NCI-H446 (cell line): ENCODE measurements around the gene MAPK7.

Source experiments
- DNase-seq, 2 experiments: peaks; one replicate each; lab custom pipeline; 2025; lab: John Stamatoyannopoulos, UW

The MAPK7 gene

GRCh38 chr17:19381361-19381740 lies 3.1 kb downstream of the MAPK7 start:
- DNase-seq, result no peak

GRCh38 chr17:19381741-19382444 lies 3.6 kb downstream of the MAPK7 start:
- DNase-seq, result no peak

DNA sequence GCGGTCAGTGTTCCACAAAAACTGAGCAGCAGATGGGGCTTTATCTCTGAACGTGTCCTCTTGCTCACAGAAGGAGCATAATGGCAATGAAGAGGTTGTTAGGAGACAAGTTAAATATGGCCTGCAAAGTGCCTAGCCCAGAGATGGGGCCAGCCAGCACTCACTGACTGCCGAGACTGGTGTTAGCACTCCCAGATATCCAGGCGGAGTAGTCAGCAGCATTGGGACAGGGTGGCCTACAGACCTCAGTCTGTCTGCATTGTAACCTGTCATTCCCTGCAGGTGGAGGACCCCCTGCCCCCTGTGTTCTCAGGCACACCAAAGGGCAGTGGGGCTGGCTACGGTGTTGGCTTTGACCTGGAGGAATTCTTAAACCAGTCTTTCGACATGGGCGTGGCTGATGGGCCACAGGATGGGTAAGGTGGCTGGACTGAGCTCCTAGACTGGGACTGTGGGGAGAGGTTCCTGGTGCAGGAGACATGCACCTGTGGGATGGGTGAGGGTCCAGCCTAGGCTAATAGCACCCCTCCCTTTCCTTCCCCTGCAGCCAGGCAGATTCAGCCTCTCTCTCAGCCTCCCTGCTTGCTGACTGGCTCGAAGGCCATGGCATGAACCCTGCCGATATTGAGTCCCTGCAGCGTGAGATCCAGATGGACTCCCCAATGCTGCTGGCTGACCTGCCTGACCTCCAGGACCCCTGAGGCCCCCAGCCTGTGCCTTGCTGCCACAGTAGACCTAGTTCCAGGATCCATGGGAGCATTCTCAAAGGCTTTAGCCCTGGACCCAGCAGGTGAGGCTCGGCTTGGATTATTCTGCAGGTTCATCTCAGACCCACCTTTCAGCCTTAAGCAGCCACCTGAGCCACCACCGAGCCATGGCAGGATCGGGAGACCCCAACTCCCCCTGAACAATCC lies 4.5 kb downstream of the MAPK7 start:
- DNase-seq, result no peak

DNA sequence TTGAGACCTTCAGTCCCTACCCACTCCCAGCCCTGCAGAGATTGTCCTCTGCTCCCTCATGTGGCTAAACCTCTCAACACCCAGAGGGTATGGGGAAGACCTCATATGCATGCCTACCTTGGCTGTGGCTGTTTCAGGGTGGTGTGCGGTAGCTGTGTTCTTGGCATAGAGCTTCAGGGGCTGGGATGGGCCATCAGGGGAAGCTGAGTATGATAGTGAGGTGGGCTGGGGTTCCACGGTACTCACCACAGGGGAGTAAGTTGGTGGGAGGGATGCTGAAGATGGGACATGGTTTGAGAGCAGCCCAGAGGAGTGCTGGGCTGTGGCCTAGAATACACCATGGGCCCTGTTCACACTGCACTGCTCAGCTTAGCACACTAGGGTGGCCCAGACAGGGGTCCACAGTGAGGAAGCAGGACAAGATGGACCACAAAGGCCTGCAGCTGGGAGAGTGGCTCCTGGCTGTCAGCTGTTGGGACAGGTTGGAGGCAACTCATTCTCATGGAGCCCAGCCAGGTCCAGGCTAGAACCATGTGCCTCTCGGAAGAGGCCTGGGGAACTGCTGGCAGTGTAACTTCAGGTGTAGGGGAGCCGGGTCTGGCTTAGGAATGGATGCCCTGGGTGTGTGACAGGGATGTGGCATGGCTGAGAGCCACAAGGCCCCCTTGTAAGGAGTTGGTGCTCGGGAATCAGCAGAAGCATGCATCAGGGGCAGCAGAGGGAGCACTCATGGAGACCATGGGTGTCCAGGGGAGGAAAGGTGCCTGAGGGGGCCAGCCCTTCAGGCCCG lies 5.6 kb downstream of the MAPK7 start:
- DNase-seq, result peak in 1 of 2 experiments; percentile 31

GRCh38 chr17:19384723-19385391 lies 6.6 kb downstream of the MAPK7 start:
- DNase-seq, result peak; percentile 60 to 94

GRCh38 chr17:19385521-19385983 lies 7.3 kb downstream of the MAPK7 start:
- no peak for DNase-seq

DNA sequence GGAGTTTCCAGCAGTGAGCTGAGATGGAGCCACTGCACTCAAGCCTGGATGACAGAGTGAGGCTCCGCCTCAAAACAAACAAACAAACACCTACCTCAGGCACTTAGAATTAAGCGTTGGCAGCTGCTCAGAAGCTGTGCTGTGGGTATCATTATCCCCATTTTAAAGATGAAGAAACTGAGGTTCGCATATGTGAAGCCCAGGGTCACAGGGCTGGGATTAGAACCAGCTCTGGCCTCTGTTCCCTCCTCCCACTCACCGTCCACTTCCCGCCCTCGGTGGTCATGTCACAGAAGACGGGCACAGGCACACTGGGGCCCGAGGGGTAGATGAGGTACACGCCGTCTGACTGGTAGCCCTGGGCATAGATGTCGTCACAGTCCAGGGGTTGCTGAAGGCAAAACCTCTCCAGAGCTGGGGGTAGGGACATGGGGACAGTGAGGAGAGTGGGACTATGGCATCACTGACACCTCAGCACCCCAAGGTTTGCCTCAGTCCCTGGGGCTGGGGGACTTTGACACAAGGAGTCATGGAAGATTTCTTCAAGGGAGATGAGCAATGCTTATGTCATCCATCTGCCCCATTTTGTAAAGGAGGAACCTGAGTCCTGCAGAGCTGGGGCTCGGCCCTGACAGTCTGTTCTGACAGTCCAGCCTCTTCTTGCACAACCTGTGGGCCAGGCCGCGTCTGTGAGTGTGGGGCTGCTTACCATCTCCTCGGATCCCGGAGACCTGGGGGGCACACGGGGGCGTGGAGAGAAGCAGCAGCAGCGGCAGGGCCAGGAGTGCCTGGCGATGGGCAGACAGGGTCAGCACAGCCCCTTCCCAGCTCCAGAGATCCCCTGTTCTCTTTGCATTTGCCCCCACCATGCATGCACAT lies 8.0 kb downstream of the MAPK7 start:
- peak in 1 of 2 experiments; percentile 32 for DNase-seq

DNA sequence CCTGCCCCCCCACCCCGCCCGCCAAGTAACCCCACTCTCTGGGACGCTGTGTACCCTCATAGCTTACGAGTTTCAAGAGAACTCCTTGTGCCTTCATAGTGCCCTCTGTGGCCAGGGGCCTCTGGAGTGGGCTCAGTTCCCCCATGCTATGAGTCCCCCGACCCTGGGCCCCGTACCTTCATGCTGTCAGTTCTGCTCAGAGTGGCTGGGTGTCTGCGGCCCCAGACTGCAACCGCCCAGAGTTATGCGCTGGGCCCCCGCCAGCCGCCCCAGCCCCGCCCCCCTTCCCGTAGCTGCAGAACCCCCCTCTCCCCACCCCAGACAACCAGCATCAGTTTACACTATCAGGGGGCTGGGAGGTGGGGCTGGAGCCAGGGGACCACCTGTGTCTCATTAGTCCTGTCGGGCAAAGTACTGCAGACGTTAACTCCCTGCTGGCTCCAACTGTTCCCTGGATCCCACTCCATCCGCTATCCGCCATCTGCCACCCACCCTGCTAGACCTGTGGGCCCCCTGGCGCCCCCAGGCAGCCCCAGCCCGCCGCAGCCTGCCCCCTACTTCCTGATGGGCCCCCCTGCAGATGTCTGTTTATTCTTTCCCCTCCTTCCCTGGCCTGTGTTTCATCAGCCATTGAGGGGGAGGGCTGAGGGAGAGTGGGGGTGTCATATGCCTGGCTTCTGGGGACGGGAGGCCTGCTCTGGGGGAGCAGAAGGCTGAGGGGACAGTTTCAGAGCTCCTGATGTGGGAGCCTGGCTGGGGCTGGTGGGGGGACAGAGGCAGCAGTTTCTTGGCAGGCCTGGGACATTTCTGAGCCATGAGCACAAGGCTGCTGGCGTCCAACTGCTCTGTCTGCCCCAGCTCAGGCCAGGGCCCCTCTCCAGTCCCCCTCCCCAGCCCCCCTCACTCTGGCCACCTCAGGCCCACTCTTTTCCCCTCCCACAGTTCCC lies 8.9 kb downstream of the MAPK7 start, which contains the start of gene MFAP4:
TSS of gene MFAP4 (minus strand) at position 217 of the 947 bp plus-strand sequence. CDS start at position 182, 35 bp downstream.
- peak; percentile 95 to 97 for DNase-seq

DNA sequence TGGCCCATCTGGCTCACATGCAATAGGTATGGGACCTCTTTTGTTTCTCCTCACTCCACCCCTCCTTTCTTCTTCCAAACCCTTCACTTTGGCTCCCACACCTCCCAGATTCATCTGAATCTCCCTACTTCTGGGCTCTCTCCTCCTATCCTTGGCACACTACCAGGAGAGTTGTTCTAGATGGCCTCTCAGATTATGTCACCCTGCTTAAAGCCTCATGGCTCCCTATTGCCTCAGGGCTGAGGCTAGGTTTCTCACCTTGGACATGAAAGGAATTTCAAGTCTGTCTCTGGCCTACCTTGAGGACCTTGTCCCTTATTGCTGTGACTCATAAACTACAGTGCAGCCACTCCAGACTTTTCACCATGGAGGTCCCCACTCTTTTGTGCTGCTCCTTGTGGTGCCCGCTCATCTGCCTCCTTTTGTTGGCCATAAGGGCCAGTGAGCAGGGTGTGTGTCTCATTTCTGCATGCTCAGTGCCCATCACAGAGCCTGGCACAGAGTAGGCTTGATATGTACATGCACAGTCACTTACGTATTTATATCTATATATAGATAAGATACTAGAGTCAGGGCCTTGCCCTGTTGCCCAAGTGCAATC lies 9.7 kb downstream of the MAPK7 start:
- DNase-seq, result peak; percentile 92

- DNase-seq, result peak in 1 of 2 experiments; percentile 51
Measured at GRCh38 chr17:19388791-19389785, 10.8 kb downstream of the MAPK7 start.

DNA sequence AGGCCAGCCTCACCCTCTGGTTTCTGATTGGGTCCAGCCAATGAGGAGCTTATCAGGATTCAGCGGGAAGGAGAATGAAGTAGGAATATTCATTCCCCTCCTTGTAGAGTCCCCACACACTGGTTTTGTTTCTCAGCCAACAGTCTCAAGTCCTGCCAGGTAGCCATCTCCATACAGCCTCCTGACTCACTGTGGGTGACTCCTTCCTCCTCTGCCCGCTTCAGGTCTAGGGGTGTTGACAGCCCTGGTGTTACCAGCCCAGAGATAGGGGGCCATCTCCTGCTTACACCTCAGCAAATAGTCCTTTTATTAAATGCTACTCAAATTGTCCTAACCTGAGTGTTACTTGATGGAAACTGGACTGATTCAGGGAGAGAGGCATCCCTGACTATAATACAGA lies 12.7 kb downstream of the MAPK7 start:
- DNase-seq, result no peak

- no peak for DNase-seq
Measured at GRCh38 chr17:19391432-19391831, 13.1 kb downstream of the MAPK7 start.

DNA sequence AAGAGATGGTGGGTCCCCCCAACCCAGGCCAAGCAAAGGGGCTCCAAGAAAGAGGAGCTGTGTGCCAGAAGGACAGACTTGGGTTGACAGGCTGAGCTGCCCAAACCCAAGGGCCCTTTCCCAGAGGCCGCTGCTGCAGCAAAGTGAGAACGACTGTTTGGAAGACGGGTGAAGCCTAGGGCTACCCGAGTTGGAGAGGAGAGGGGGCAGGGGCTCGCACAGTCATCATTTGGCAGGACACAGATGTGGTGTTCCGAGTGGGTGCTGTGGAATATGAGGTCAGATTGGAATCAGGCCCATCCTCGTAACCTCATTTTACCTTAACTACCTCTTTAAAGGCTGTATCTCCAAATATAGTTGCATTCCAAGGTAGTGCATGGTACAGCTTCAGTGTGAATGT lies 14.0 kb downstream of the MAPK7 start:
- DNase-seq, result no peak

DNA sequence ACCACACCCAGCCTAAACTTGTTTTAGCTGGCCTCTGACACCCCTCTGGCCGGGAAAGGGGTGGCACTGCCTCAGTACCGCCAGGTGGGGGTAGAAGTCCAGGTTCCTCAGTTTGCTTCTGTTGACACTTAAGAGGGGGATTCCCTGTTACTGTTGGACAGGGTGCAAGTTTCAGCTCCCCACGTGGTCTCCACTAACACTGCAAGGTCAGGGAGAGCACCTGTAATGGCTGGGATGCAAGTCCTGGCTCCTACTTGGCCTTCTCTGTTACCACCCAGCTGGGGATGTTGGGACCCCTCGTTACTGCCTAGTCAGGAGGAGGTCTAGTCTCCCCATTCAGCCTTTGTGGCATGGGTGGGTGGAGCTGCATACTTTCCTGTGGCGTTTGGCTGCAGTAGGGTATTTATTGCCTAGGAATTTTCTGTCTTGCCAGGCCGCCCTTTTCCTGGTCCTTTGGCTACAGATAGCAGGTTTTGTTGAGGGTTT lies 19.3 kb downstream of the MAPK7 start:
- no peak for DNase-seq

DNA sequence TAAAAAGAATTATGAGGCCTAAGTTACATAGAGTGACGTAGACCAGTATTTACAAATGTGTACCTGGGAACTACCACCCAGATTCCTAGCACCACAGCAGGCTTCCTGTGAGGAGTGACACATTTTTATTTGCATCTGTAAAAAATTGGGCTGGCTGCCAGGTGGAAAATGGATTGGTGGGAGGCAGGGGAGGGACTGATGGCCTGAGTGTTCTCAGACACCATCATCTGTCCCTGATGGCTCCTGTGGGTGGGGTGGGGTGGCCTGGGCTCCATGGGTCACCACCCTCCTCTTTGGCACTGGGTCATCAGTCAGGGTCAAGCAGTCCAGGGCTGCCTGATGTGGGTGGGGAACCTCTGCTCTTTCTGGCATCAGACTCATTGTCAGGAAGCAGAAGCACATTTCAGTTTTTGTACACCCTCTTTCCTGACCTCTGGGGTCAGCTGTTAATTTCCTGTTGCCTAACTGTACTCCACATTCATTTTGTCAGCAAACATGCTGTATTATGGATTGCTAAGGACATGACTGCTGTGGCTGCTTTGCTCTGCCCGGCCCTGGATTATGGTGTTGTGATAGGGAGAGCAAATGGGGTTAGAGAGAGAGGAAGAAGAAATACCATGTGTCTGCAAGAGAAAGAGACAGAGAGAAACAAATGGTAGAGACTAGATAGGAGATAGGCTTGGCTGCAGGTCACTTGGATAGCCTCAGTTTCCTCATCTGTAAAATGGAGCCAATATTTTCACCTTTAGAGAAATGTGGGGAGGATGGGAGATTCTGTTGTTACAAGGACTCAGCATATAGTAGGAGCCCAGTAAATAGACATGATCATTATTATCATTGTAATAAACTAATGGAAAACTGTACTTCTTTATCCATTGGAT lies 20.2 kb downstream of the MAPK7 start:
- peak in 1 of 2 experiments; percentile 25 for DNase-seq

GRCh38 chr17:19399750-19400450 lies 21.6 kb downstream of the MAPK7 start:
- DNase-seq, result peak in 1 of 2 experiments; percentile 12
